ENCODE data around the gene HDAC8.

Gene HDAC8

GRCh38 chrX:72314881-72315280, 257.8 kb downstream of the HDAC8 start:
- DNase-seq = no peak

- DNase-seq = no peak
Observed at GRCh38 chrX:72313707-72314641, 258.7 kb downstream of the HDAC8 start.

GRCh38 chrX:72312311-72312940, 260.2 kb downstream of the HDAC8 start:
- DNase-seq = no peak

- DNase-seq = no peak
Observed at GRCh38 chrX:72309297-72310071, 263.2 kb downstream of the HDAC8 start.

- peak; percentile 53 for DNase-seq
Observed at GRCh38 chrX:72308566-72309296, 263.9 kb downstream of the HDAC8 start.

- no peak for DNase-seq
Observed at GRCh38 chrX:72308209-72308565, 264.5 kb downstream of the HDAC8 start.

- no peak for DNase-seq
Observed at GRCh38 chrX:72307646-72308051, 265.0 kb downstream of the HDAC8 start.

- DNase-seq = peak; percentile 46
Observed at GRCh38 chrX:72306851-72307645, 265.6 kb downstream of the HDAC8 start.

GRCh38 chrX:72306085-72306801, 266.4 kb downstream of the HDAC8 start:
- DNase-seq = no peak

- no peak for DNase-seq
Observed at GRCh38 chrX:72305286-72306084, 267.2 kb downstream of the HDAC8 start, which contains the start of gene CITED1. CITED1 (minus strand) TSS chrX:72305914; CDS start chrX:72302869, 3,045 bp downstream.

- DNase-seq = no peak
Observed at GRCh38 chrX:72304877-72305276, 267.8 kb downstream of the HDAC8 start.

- no peak for DNase-seq
Observed at GRCh38 chrX:72301781-72302180, 270.9 kb downstream of the HDAC8 start.

GRCh38 chrX:72299891-72300630, 272.6 kb downstream of the HDAC8 start:
- no peak for DNase-seq

GRCh38 chrX:72297953-72298730, 274.5 kb downstream of the HDAC8 start:
- DNase-seq = no peak

GRCh38 chrX:72296991-72297390, 275.7 kb downstream of the HDAC8 start:
- peak; percentile 11 for DNase-seq

GRCh38 chrX:72295745-72296144, 276.9 kb downstream of the HDAC8 start:
- no peak for DNase-seq

- DNase-seq = no peak
Observed at GRCh38 chrX:72294497-72294896, 278.1 kb downstream of the HDAC8 start.

- no peak for DNase-seq
Observed at GRCh38 chrX:72282302-72282701, 290.3 kb downstream of the HDAC8 start.

Measured in fibroblast of skin of abdomen (primary cell).